ENCODE measurements around the gene AMPH.
"Not testable (repeated sequence)": the region's sequence is repeated elsewhere in the genome, so short reads cannot be mapped to it uniquely, and the experiment has no call there.

AMPH gene

GRCh38 chr7:38382684-38383083, 248.5 kb downstream of the AMPH start:
- DNase-seq, result no peak

GRCh38 chr7:38375453-38375852, 255.7 kb downstream of the AMPH start:
- no peak for DNase-seq

- DNase-seq, result peak; percentile 41
Measured at GRCh38 chr7:38374507-38374906, 256.7 kb downstream of the AMPH start.

- no peak for DNase-seq
Measured at GRCh38 chr7:38373155-38373554, 258.0 kb downstream of the AMPH start.

DNA sequence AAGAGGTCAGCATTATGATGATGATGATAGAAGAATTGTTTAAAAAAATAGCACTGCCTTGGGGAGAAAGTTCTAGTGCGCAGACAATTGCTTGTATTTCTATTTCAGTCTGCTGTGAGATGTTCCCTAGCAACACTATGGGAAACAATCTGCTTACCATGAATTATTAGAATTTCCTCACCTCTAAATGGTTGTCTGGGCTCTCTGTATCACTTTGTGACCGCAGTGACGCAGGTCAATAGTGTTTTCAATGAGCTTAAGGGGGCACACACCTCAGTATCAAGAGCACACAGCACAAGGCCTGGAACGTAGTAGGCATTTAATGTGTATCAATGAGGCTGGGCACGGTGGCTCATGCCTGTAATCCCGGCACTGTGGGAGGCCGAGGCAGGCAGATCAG, 258.9 kb downstream of the AMPH start:
- DNase-seq, result no peak

DNA sequence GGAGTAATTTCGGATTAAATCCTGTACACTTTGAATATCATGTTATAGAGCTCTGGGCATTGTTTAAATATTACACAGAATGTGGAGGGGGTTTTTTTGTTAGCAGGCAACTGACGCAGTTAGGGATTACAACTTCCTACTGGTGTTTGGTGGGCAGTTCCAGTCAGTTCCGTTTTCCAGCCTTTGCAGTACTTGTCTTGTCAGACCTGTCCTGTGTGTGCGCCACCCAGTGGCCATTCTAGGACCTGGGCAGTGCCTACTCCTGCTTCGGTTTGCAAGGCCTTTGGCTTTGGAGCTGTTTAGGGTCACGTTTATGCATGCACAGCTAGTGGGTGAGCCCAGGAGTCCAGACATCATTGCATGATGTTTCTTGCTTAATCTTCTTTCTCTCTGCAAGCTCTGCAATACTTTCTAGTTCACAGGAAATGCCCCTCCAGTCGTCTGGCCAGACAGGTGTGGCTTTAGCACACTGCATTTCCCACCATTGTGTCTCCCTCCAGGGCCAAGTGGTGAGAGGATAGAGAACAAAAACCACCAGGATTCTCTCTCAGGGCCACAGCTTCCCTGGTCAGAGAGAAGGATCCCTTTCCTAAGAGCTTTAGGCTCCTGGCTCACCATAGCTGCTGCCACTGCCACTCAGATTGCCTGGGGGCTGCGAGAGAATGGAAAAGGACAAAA, 261.2 kb downstream of the AMPH start:
- DNase-seq, result peak; percentile 85

- peak; percentile 84 for DNase-seq
Measured at GRCh38 chr7:38368191-38368605, 263.0 kb downstream of the AMPH start.

DNA sequence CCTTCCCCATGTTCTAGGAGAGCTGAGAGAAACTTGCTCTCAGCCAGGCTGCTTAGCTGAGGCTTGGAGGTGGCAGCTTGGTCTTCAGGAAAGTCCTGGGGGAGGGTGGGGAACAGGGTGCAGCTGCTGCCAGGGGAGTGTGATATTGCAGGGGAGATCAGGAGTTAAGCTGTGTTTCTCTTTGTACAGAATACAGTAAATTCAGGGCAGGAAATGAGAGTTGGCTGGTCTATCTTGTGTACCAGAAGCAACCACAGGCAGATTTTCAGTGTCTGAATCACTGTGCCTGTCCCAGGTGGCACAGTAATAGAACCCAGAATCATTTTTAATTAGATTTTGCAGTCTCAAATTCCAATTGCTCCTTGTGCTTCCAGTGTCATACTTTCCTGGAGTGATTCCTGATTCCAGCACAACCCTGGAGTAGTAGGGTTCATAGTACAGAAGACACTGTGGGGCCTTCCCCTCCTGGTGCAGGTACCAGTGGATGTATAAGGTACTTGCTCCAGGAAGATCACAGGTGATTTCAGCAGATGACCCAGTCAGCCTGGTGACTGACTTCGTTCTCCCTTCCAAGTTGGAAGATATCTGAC, 263.8 kb downstream of the AMPH start:
- peak; percentile 20 for DNase-seq

GRCh38 chr7:38363379-38363778, 267.8 kb downstream of the AMPH start:
- DNase-seq, result peak; percentile 73

DNA sequence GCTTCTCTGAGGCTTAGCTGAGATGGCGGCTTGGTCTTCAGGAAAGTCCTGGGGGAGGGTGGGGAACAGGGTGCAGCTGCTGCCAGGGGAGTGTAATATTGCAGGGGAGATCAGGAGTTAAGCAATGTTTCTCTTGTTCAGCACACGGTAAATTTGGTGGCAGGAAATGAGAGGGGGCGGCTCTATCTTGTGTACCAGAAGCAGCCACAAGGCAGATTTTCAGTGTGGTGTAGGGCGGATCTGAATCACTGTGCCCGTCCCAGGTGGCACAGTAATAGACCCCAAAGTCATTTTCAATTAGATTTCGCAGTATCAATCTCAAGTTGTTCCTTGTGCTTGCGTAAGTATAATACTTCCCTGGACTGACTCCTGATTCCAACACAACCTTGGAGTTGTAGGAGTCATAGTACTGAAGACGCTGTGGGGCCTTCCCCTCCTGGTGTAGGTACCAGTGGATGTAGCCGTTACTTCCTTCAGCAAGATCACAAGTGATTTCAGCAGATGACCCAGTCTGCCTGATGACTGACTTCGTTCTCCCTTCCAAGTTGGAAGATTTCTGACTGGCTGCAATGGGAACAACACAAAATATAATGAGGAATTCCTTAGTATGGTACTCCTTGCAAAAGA, 268.4 kb downstream of the AMPH start:
- DNase-seq, result peak; percentile 55

GRCh38 chr7:38360776-38361175, 270.4 kb downstream of the AMPH start:
- no peak for DNase-seq

DNA sequence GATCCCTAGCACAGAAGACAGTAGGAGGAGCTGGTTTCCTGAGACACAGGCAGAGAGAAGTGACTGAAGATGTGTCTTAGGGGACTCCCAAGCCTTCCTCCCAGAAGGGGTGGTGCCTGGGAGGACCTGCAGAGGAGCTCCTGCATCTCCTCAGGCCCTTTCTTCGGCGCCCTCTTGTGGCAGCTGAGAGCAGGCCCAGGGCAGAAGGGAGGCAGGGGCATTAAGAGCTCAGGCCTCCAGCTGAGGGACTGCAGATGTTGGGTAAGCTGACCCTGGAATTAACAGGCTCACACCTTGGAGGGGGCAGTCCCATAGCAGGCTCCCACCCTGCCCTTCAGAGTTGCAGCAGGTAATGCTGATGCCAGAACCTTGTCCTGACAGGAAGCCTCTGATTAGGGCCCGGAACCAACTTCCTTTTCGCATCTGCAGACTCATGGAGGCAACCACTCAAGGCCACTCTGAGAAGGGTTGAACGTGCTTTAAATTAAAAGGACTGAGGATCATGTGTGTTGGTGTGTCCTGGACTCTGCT, 272.0 kb downstream of the AMPH start:
- DNase-seq, result peak; percentile 89

DNA sequence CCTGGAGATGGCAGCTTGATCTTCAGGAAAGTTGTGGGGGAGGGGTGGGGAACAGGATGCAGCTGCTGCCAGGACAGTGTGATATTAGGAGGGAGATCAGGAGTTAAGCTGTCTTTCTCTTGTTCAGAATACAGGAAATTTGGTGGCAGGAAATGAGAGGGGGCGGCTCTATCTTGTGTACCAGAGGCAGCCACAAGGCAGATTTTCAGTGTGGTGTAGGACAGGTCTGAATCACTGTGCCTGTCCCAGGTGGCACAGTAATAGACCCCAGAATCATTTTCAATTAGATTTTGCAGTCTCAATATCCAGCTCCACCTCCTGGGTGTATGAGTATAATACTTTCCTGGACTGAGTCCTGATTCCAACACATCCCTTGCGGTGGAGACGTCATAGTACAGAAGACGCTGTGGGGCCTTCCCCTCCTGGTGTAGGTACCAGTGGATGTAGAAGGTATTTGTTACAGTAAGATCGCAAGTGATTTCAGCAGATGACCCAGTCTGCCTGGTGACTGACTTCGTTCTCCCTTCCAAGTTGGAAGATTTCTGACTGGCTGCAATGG, 272.8 kb downstream of the AMPH start:
- DNase-seq, result peak; percentile 63

DNA sequence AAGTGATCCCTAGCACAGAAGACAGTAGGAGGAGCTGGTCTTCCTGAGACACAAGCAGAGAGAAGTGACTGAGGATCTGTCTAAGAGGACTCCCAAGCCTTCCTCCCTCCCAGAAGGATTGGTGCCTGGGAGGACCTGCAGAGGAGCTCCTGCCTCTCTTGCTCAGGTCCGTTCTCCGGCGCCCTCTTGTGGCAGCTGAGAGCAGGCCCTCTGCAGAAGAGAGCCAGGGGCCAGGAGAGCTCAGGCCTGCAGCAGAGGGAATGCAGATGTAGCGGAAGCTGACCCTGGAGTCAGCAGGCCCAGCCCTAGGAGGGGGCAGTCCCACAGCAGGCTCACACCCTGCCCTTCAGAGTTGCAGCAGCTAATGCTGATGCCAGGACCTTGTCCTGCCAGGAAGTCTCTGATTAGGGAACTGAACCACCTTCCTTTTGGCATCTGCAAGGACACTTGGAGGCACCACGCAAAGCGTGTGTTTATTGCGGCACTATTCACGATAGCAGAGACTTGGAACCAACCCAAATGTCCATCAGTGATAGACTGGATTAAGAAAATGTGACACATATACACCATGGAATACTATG, 276.8 kb downstream of the AMPH start:
- DNase-seq, result peak; percentile 68

GRCh38 chr7:38353431-38353881, 277.7 kb downstream of the AMPH start:
- DNase-seq, result peak; percentile 34

DNA sequence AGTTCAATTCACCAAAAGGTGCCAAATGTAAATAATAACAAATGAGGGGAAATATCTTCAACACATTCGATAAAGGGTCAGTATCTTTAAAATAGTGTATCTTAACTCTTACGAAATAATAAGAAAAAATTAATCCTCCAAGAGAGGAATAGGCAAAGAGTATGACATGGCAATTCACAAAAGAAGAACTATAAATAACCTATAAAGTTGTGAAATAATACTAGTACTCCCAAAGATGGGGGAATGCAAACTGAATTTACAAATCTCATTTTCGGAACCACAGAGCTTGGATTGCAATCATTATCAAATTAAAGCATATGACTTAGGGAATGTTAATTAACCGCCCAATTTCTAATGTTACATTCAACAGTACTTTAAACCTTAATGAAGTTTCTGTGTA, 279.6 kb downstream of the AMPH start:
- no peak for DNase-seq

DNA sequence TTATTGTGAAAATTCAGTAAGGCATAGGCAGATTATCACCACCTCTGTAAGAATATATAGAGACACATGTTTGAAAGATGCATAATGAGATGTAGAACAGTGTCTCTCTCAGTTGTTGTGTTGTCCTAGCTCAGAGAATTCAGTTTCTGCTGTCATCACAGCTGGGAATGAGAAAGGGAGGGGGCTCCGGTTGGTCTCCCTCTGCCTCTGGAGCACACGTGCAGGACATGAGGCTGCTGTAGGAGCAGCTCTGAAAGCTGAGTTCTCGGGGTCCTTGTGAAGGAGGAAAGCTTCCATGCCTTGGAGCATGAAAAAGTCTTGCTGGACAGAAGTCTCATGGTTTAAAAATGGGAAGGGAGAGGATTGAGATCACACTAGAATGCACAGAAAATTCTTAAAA, 280.4 kb downstream of the AMPH start:
- not testable (repeated sequence) for DNase-seq

DNA sequence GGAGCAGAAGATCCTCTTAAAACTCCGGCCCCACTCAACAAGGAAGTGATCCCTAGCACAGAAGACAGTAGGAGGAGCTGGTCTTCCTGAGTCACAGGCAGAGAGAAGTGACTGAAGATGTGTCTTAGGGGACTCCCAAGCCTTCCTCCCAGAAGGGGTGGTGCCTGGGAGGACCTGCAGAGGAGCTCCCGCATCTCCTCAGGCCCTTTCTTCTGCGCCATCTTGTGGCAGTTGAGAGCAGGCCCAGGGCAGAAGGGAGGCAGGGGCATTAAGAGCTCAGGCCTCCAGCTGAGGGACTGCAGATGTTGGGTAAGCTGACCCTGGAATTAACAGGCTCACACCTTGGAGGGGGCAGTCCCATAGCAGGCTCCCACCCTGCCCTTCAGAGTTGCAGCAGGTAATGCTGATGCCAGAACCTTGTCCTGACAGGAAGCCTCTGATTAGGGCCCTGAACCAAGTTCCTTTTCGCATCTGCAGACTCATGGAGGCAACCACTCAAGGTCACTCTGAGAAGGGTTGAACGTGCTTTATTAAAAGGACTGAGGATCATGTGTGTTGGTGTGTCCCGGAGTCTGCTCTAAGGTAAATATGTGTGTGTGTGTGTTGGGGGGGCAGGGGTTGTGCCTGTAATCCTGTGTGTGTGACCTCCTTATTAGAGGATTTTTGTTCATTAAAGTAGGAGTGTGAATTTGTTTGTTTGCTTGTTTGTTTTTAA, 281.1 kb downstream of the AMPH start:
- DNase-seq, result peak; percentile 78

DNA sequence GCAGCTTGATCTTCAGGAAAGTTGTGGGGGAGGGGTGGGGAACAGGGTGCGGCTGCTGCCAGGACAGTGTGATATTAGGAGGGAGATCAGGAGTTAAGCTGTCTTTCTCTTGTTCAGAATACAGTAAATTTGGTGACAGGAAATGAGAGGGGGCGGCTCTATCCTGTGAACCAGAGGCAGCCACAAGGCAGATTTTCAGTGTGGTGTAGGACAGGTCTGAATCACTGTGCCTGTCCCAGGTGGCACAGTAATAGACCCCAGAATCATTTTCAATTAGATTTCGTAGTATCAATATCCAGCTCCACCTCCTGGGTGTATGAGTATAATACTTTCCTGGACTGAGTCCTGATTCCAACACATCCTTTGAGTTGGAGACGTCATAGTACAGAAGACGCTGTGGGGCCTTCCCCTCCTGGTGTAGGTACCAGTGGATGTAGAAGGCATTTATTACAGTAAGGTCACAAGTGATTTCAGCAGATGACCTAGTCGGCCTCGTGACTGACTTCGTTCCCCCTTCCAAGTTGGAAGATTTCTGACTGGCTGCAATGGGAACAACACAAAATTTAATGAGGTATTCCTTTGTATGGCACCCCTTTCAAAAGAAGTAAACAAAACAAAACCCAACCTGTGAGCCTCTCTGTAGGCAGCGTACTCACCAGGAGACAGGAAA, 281.9 kb downstream of the AMPH start:
- peak; percentile 18 for DNase-seq

GRCh38 chr7:38345299-38346172, 285.6 kb downstream of the AMPH start:
- peak; percentile 37 for DNase-seq

DNA sequence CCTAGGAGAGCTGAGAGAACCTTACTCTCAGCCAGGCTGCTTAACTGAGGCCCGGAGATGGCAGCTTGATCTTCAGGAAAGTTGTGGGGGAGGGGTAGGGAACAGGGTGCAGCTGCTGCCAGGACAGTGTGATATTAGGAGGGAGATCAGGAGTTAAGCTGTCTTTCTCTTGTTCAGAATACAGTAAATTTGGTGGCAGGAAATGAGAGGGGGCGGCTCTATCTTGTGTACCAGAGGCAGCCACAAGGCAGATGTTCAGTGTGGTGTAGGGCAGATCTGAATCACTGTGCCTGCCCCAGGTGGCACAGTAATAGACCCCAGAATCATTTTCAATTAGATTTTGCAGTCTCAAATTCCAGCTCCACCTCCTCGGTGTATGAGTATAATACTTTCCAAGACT, 286.4 kb downstream of the AMPH start:
- DNase-seq, result not testable (repeated sequence)
